Memory B cell (primary cell): Measurements from ENCODE around the gene HPGDS.

ENCODE experiments used
- ATAC-seq: fragments of 150-1000 bp; cut with Tn5 transposase; 2 replicates; pipeline ENCODE4 v1.10.0; 2021; ENCODE audit warnings: low read depth, mild to moderate bottlenecking, moderate library complexity
- DNase-seq, 2 donors: peaks; one replicate each; pipeline ENCODE4 v3.0.0; 2022; ENCODE audit warnings: low spot score in 2 of 2
- H3K27ac Mint-ChIP-seq: one replicate; pipeline ENCODE4 v1.8.0; 2022; ENCODE audit warnings: mild to moderate bottlenecking, moderate library complexity, mixed read lengths
- H3K27me3 Mint-ChIP-seq: one replicate; pipeline ENCODE4 v1.8.0; 2022; ENCODE audit warnings: mixed read lengths
- H3K36me3 Mint-ChIP-seq: one replicate; pipeline ENCODE4 v1.8.0; 2022; ENCODE audit warnings: mild to moderate bottlenecking, mixed read lengths
- H3K4me1 Mint-ChIP-seq: one replicate; pipeline ENCODE4 v1.8.0; 2022; ENCODE audit warnings: mixed read lengths
- H3K4me3 Mint-ChIP-seq: one replicate; pipeline ENCODE4 v1.8.0; 2022; ENCODE audit warnings: mild to moderate bottlenecking, moderate library complexity, mixed read lengths
- H3K9me3 Mint-ChIP-seq: one replicate; pipeline ENCODE4 v1.8.0; 2022; ENCODE audit warnings: mixed read lengths

The HPGDS gene

GRCh38 chr4:94369046-94369445 is 26.4 kb upstream of the HPGDS start:
- Mint-ChIP-seq H3K27me3 (peaks cover 8% of the 10 kb centered on the region), H3K36me3 (peaks cover 2% of the 10 kb centered on the region), H3K27ac (no peak overlapping the region), H3K9me3 (peaks cover 2% of the 10 kb centered on the region), H3K4me3 (no peak overlapping the region), H3K4me1 (no peaks in the 10 kb centered on the region)
- no peak for ATAC-seq
- DNase-seq, result no peak

DNA sequence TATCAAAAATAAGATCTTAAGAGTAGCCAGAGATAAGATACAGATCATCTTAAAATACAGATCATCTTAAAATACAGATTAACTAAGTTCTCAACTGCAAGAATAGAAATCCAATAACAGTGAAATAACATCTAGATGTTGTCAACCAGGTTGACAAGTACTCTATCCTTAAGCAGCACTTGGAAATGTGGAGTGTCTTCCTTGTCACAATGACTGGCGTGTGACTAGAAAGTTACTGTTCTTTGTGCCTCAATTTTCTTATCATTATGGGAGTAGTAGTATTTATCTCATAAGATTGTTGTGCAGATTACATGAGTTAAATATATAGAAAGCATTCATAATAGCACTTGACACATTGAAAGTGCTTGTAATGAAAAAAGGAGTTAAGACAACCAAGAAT is 25.8 kb upstream of the HPGDS start:
- peaks cover 2% of the 10 kb centered on the region for H3K9me3 Mint-ChIP-seq
- H3K4me3 Mint-ChIP-seq, result no peak overlapping the region
- peaks cover 8% of the 10 kb centered on the region for H3K27me3 Mint-ChIP-seq
- H3K27ac Mint-ChIP-seq, result no peak overlapping the region
- H3K4me1 Mint-ChIP-seq, result no peaks in the 10 kb centered on the region
- H3K36me3 Mint-ChIP-seq, result peaks cover 2% of the 10 kb centered on the region
- no peak for ATAC-seq
- DNase-seq, result no peak

DNA sequence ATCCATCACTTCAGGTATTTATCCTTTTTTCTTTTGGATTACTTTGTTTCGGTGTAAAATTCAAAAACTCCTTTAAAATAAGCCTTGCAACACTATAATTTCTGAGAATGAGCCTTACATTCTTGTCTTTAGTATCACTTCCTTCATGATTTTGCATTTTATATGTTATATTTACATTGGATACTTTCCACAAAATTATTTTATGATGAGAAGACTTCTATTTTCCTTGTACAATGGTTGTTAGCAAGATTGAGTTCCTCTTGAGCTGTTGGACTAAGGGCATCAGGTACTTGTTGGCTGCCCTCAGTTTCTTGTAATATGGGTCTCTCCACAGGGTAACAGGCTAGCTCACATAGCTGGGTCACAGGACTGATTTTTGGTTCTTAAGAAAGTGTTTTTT is 22.7 kb upstream of the HPGDS start:
- no peak overlapping the region for H3K27ac Mint-ChIP-seq
- H3K4me1 Mint-ChIP-seq, result no peaks in the 10 kb centered on the region
- peaks cover 2% of the 10 kb centered on the region for H3K36me3 Mint-ChIP-seq
- H3K4me3 Mint-ChIP-seq, result no peak overlapping the region
- DNase-seq, result no peak
- H3K27me3 Mint-ChIP-seq, result peaks cover 10% of the 10 kb centered on the region
- no peak for ATAC-seq
- peaks cover 2% of the 10 kb centered on the region for H3K9me3 Mint-ChIP-seq

DNA sequence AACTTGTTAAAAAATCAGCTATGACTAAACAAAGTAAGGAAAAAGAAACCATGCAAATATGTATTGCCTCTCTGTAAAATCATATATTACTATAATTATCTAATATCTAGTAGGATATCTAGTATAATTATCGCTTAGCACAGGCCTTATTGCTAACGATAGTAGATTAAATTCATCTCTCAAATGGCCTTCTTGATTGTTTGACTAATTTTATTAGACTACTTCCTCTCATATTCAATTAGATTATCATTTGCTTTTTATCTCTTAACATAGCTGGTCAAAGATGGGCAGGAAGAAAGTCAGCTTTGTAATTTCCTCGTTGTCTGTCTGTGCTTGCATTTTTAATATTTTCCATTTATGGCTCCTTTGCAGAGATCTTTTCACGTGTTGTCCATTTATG is 21.9 kb upstream of the HPGDS start:
- Mint-ChIP-seq H3K27ac (no peak overlapping the region), H3K4me1 (no peaks in the 10 kb centered on the region), H3K36me3 (peaks cover 2% of the 10 kb centered on the region), H3K9me3 (peaks cover 2% of the 10 kb centered on the region), H3K4me3 (no peak overlapping the region), H3K27me3 (peaks cover 6% of the 10 kb centered on the region)
- ATAC-seq (no peak), DNase-seq (no peak)

DNA sequence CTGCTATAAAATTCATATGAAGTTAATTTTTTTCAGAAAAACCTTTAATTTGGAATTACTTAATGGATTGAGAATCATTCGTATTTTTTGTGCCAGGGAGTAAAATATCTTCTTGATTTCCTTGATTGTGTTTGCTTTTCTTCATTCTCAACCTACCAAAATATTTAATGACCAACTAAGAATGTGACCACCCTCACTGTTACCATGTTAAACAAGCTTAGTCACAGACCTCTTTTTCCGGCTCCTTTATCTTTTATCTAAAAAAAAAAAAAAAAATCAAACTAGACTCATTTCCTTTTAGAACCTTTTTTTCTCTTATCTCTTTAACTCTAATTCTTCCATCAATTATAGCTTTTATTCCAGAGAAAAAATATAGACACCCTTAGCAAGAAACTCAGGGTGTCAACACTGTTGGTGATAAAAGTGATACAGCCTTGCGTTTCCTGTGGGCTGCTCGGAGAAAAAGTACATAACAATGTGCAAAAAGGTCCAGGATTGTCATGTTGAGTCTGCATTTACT is 20.6 kb upstream of the HPGDS start:
- Mint-ChIP-seq H3K4me3 (no peak overlapping the region), H3K27ac (no peak overlapping the region), H3K36me3 (peaks cover 2% of the 10 kb centered on the region), H3K9me3 (peaks cover 2% of the 10 kb centered on the region), H3K4me1 (no peaks in the 10 kb centered on the region), H3K27me3 (peaks cover 6% of the 10 kb centered on the region)
- ATAC-seq (no peak), DNase-seq (no peak)

- H3K9me3 Mint-ChIP-seq, result no peaks in the 10 kb centered on the region
- H3K4me3 Mint-ChIP-seq, result no peak overlapping the region
- H3K27ac Mint-ChIP-seq, result no peak overlapping the region
- DNase-seq (no peak), ATAC-seq (no peak)
- peaks cover 6% of the 10 kb centered on the region for H3K27me3 Mint-ChIP-seq
- H3K36me3 Mint-ChIP-seq, result no peaks in the 10 kb centered on the region
- H3K4me1 Mint-ChIP-seq, result no peaks in the 10 kb centered on the region
These were observed 17.2 kb upstream of the HPGDS start for GRCh38 chr4:94359838-94360237.

- H3K27me3 Mint-ChIP-seq, result peaks cover 6% of the 10 kb centered on the region
- no peaks in the 10 kb centered on the region for H3K4me1 Mint-ChIP-seq
- H3K9me3 Mint-ChIP-seq, result no peaks in the 10 kb centered on the region
- no peaks in the 10 kb centered on the region for H3K36me3 Mint-ChIP-seq
- ATAC-seq, result no peak
- no peak for DNase-seq
- no peak overlapping the region for H3K4me3 Mint-ChIP-seq
- no peak overlapping the region for H3K27ac Mint-ChIP-seq
These were observed 16.6 kb upstream of the HPGDS start for GRCh38 chr4:94359221-94359620.

DNA sequence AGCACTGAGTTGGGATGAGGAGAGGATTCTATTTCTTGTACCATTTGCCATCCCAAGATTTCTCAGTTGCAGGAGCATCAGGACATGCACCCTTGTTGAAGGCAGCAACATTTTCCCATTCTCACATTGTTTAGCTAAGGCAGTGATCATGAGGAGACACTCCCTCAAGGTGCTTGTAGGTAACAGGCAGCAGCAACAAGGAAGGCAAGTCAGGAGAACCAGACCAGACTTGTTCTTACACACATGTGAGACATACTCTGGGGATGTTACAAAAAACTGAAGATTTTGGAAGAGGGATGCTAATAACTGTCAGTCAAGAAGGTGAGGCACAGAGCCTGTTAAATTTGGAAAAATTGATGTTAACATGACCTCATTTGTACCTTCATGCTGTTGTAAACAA is 15.5 kb upstream of the HPGDS start:
- Mint-ChIP-seq H3K4me3 (no peak overlapping the region), H3K9me3 (peaks cover 1% of the 10 kb centered on the region), H3K36me3 (no peaks in the 10 kb centered on the region), H3K27ac (no peak overlapping the region), H3K27me3 (peaks cover 6% of the 10 kb centered on the region), H3K4me1 (no peaks in the 10 kb centered on the region)
- ATAC-seq (no peak), DNase-seq (no peak)

GRCh38 chr4:94357624-94358023 is 15.0 kb upstream of the HPGDS start:
- Mint-ChIP-seq H3K4me3 (no peak overlapping the region), H3K27me3 (peaks cover 6% of the 10 kb centered on the region), H3K36me3 (no peaks in the 10 kb centered on the region), H3K4me1 (no peaks in the 10 kb centered on the region), H3K27ac (no peak overlapping the region), H3K9me3 (peaks cover 1% of the 10 kb centered on the region)
- DNase-seq (no peak), ATAC-seq (no peak)

GRCh38 chr4:94356444-94356843 is 13.8 kb upstream of the HPGDS start:
- H3K27ac Mint-ChIP-seq, result no peak overlapping the region
- H3K27me3 Mint-ChIP-seq, result peaks cover 4% of the 10 kb centered on the region
- no peaks in the 10 kb centered on the region for H3K36me3 Mint-ChIP-seq
- no peaks in the 10 kb centered on the region for H3K4me1 Mint-ChIP-seq
- peaks cover 1% of the 10 kb centered on the region for H3K9me3 Mint-ChIP-seq
- ATAC-seq, result no peak
- no peak overlapping the region for H3K4me3 Mint-ChIP-seq
- no peak for DNase-seq

DNA sequence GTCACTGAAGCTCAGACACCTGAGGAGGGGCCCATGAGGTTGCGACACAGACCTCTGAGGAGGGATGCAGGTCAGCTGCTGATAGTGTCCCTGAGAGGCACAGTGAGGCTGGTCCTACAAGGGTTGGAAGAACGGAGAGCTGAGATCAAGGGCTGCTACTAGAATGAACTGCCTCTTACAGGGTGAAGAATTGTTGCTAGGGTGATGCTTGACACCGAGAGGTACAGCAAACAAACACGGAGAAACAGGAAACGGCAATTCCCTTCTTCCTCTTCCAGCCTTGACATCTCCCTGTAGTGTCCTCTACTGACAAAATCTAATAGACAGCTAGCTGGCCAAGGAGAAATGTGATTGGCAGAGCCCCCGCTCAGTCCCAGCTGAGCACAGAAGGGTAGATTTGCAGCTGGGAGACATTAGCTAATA is 11.8 kb upstream of the HPGDS start:
- H3K9me3 Mint-ChIP-seq, result peaks cover 1% of the 10 kb centered on the region
- no peaks in the 10 kb centered on the region for H3K4me1 Mint-ChIP-seq
- DNase-seq (no peak), ATAC-seq (no peak)
- H3K27me3 Mint-ChIP-seq, result peaks cover 5% of the 10 kb centered on the region
- H3K4me3 Mint-ChIP-seq, result no peak overlapping the region
- H3K36me3 Mint-ChIP-seq, result no peaks in the 10 kb centered on the region
- H3K27ac Mint-ChIP-seq, result no peak overlapping the region

GRCh38 chr4:94352996-94353395 is 10.4 kb upstream of the HPGDS start:
- no peak overlapping the region for H3K4me3 Mint-ChIP-seq
- peaks cover 5% of the 10 kb centered on the region for H3K27me3 Mint-ChIP-seq
- no peaks in the 10 kb centered on the region for H3K36me3 Mint-ChIP-seq
- ATAC-seq (no peak), DNase-seq (no peak)
- peaks cover 1% of the 10 kb centered on the region for H3K9me3 Mint-ChIP-seq
- no peaks in the 10 kb centered on the region for H3K4me1 Mint-ChIP-seq
- H3K27ac Mint-ChIP-seq, result no peak overlapping the region

- H3K27ac Mint-ChIP-seq, result no peak overlapping the region
- ATAC-seq (no peak), DNase-seq (no peak)
- H3K9me3 Mint-ChIP-seq, result peaks cover 1% of the 10 kb centered on the region
- H3K27me3 Mint-ChIP-seq, result peaks cover 3% of the 10 kb centered on the region
- no peak overlapping the region for H3K4me3 Mint-ChIP-seq
- H3K36me3 Mint-ChIP-seq, result no peaks in the 10 kb centered on the region
- no peaks in the 10 kb centered on the region for H3K4me1 Mint-ChIP-seq
These were observed 9.5 kb upstream of the HPGDS start for GRCh38 chr4:94352163-94352562.

- no peak overlapping the region for H3K27ac Mint-ChIP-seq
- peaks cover 3% of the 10 kb centered on the region for H3K27me3 Mint-ChIP-seq
- H3K9me3 Mint-ChIP-seq, result peaks cover 1% of the 10 kb centered on the region
- DNase-seq (no peak), ATAC-seq (no peak)
- H3K4me3 Mint-ChIP-seq, result no peak overlapping the region
- no peaks in the 10 kb centered on the region for H3K36me3 Mint-ChIP-seq
- no peaks in the 10 kb centered on the region for H3K4me1 Mint-ChIP-seq
These were observed 8.7 kb upstream of the HPGDS start for GRCh38 chr4:94351319-94351718.

DNA sequence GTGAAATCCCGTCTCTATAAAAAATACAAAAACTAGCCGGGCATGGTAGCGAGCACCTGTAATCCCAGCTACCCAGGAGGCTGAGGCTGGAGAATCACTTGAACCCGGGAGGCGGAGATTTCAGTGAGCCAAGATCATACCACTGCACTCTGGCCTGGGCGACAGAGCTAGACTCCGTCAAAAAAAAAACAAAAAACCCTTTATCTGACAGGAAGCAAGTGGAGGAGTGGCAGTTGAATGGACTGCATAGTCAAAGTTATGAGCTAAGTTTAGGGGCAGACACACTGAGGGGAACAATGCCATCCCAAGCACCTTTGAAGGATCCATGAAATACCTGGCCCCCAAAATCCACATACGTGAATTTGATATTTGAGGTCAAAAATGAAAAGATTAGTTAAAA is 7.5 kb upstream of the HPGDS start:
- Mint-ChIP-seq H3K27ac (no peak overlapping the region), H3K4me1 (no peaks in the 10 kb centered on the region), H3K27me3 (peaks cover 3% of the 10 kb centered on the region), H3K9me3 (peaks cover 1% of the 10 kb centered on the region), H3K4me3 (no peak overlapping the region), H3K36me3 (no peaks in the 10 kb centered on the region)
- no peak for DNase-seq
- no peak for ATAC-seq
